Nephron progenitor cell (in vitro differentiated cells): Measurements from ENCODE around the gene IL21R.
A peak's percentile ranks its signal among the peaks of the same experiment; 100 is the strongest.

Experiments used
- DNase-seq: peaks from one replicate; pipeline ENCODE4 v3.0.0; 2021
- H3K27ac Mint-ChIP-seq: 2 replicates; pipeline ENCODE4 v1.8.0; 2021; ENCODE audit warnings: mild to moderate bottlenecking, moderate library complexity, mixed read lengths
- H3K27me3 Mint-ChIP-seq: 2 replicates; pipeline ENCODE4 v1.8.0; 2021; ENCODE audit warnings: mild to moderate bottlenecking, low read depth, mixed read lengths; ENCODE audit not compliant: poor library complexity
- H3K36me3 Mint-ChIP-seq: 2 replicates; pipeline ENCODE4 v1.8.0; 2021; ENCODE audit warnings: low read depth, mixed read lengths
- H3K4me1 Mint-ChIP-seq: 2 replicates; pipeline ENCODE4 v1.8.0; 2021; ENCODE audit warnings: mixed read lengths
- H3K4me3 Mint-ChIP-seq: 2 replicates; pipeline ENCODE4 v1.8.0; 2021; ENCODE audit warnings: mild to moderate bottlenecking, moderate library complexity, mixed read lengths
- H3K9me3 Mint-ChIP-seq: 2 replicates; pipeline ENCODE4 v1.8.0; 2021; ENCODE audit warnings: mild to moderate bottlenecking, moderate library complexity, mixed read lengths
- CTCF ChIP-seq: fragments of 200-600 bp; sonication (generic); IDR thresholded peaks from 2 replicates; pipeline ENCODE4 v1.5.0; 2021; ENCODE audit warnings: antibody characterized with exemption

Gene IL21R

GRCh38 chr16:27462846-27463682, 61.1 kb downstream of the IL21R start:
- Mint-ChIP-seq H3K27ac (peak overlapping the region; percentile 54), H3K27me3 (peaks cover 5% of the 10 kb centered on the region), H3K4me1 (peaks cover 34% of the 10 kb centered on the region), H3K36me3 (peaks cover 56% of the 10 kb centered on the region), H3K9me3 (peaks cover 14% of the 10 kb centered on the region), H3K4me3 (no peak overlapping the region)
- no peak for DNase-seq
- TF ChIP-seq CTCF: no peak

DNA sequence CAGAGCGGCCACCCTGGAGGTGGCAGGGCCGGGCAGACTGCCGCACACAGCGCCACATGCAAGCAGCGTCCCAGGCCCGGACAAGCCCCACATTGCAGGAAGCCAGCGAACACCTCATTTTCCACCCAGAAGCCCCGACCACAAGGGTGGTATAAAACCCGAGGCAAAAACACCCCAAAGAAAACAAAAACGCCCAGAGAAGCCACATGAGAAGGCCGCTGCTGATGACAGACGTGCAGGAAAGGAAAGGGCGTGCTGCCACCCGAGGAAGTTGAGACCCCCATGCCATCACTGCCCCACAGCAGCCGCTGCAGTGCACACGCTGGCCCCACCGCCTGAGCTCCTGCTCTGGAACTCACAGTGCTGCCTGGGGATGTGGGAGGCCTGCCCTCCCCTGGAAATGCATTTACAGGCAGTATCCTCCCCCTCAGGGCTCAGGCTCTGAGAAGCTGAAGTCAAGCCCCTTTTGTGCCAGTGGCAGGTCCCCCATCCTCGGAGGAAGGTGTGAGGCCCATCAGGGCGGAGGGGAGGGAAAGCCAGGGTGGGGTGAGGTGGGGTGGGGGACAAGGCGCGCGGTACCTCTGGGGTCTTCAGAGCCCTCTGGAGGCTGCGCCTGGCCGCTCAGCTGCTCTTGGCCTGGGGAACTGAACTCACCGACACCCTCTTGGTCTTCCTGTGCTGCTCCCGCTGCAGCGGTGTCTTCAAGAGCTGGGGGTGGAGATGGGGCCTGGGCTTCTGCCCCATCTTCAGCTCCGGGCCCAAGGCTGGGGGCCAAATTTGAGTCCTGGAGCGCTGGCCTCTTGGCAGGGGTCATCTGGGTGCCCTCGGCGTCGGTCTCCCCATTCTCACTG, 62.0 kb downstream of the IL21R start:
- Mint-ChIP-seq H3K36me3 (peaks cover 57% of the 10 kb centered on the region), H3K4me1 (peaks cover 34% of the 10 kb centered on the region), H3K27ac (no peak overlapping the region), H3K27me3 (peaks cover 3% of the 10 kb centered on the region), H3K9me3 (peaks cover 16% of the 10 kb centered on the region), H3K4me3 (no peak overlapping the region)
- no peak for DNase-seq
- no peak for TF ChIP-seq CTCF

DNA sequence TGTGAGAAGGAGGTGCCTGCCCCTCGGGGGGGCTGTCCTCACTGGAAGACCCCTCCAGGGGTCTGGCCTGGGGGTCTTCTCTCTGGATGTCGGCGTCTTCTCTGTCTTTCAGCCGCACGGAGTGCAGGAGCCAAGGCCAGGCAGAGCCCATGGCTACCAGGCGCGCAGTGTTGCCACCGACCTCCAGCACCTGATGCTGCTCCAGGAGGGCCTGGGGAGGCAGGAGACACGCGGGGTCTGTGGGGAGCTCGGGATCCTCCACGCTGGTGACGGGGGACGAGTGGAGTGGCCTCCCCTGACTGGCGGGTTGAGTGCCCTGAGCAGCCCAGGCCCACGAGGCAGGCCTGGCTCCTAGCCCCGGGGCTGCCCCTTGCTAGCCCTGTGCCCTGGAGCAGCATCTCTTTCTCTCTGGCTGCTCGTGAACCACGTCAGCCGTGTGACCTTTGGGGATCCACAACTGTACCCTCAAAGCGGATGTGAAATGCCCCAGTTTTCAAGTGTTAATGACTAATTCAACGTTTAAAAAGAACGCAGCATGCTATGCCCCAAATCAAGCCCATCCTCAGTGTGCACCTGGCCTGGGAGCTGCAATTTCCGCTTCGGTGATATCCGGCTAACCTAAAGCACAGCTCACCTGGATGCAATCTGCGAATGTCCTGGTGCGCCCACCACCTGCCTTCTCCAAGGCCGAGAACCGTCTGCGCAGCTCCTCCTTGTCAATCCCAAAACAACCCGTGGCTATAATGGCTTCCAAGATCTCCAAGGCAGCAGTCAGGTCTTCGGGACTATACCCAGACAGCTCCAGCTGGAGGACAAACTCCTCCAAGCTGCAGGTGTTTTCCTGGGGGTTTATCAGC, 62.9 kb downstream of the IL21R start:
- Mint-ChIP-seq H3K36me3 (peaks cover 57% of the 10 kb centered on the region), H3K4me3 (no peak overlapping the region), H3K27me3 (no peaks in the 10 kb centered on the region), H3K4me1 (peaks cover 35% of the 10 kb centered on the region), H3K27ac (peak overlapping the region; percentile 54), H3K9me3 (peaks cover 16% of the 10 kb centered on the region)
- TF ChIP-seq CTCF: no peak
- DNase-seq: no peak

DNA sequence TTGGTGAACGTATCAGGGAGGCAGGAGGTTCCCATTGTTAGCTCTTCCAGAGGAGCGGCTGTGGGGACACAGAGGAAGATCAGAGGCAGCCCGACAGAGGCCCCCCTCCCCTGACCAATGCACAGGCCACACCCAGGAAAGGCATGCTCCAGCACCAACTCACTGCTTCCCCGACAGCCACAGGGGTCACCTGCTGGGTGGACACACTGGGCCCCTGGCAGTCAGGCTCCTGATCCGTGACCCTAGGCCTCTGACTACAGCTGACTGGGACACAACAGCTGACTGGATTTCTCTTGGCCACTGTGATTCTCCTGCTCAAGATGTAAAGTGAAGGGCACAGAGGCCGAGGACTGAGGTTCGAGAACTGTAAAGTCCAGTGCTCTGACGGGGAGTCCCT, 63.5 kb downstream of the IL21R start:
- H3K4me3 Mint-ChIP-seq: no peak overlapping the region
- no peak overlapping the region for H3K27ac Mint-ChIP-seq

More for the DNA sequence above, 63.5 kb downstream of the IL21R start:
- H3K4me1 Mint-ChIP-seq: peaks cover 40% of the 10 kb centered on the region
- peaks cover 16% of the 10 kb centered on the region for H3K9me3 Mint-ChIP-seq
- no peak for TF ChIP-seq CTCF
- H3K36me3 Mint-ChIP-seq: peaks cover 63% of the 10 kb centered on the region
- DNase-seq: no peak
- H3K27me3 Mint-ChIP-seq: no peaks in the 10 kb centered on the region
